DND-41 (cell line): ENCODE results near the gene SPPL3.

ENCODE experiments used
- ATAC-seq: fragments of 200-7000 bp; cut with Tn5 transposase; 3 replicates; pipeline ENCODE4 v1.9.1; 2021; ENCODE audit warnings: low read depth; ENCODE audit not compliant: insufficient read depth
- DNase-seq: peaks from one replicate; pipeline ENCODE4 v3.0.0-alpha.2; 2020
- H2AFZ ChIP-seq: 2 replicates; pipeline ENCODE4 v1.6.0; 2012; ENCODE audit warnings: low read depth, low read length
- H3K27ac ChIP-seq: 2 replicates; pipeline ENCODE4 v1.5.1; 2012; ENCODE audit warnings: low read length, inconsistent platforms
- H3K27me3 ChIP-seq: fragments of 200-600 bp; sonication (generic); 2 replicates; pipeline ENCODE4 v1.6.0; 2012; ENCODE audit warnings: low read length, mild to moderate bottlenecking, inconsistent platforms; ENCODE audit not compliant: insufficient read depth, poor library complexity
- H3K36me3 ChIP-seq: 2 replicates; pipeline ENCODE4 v1.5.1; 2012; ENCODE audit warnings: low read length, inconsistent platforms; ENCODE audit not compliant: insufficient read depth
- H3K4me1 ChIP-seq: 2 replicates; pipeline ENCODE4 v1.5.1; 2012; ENCODE audit warnings: mild to moderate bottlenecking, low read length; ENCODE audit not compliant: insufficient read depth
- H3K4me2 ChIP-seq: 2 replicates; pipeline ENCODE4 v1.6.0; 2012; ENCODE audit warnings: mild to moderate bottlenecking, moderate library complexity, low read length, inconsistent platforms; ENCODE audit not compliant: insufficient read depth
- H3K4me3 ChIP-seq, 2 experiments: fragments of 200-600 bp in 1 of 2; shearing (Covaris generic) in 1 of 2; 2 replicates each; pipeline ENCODE4 v1.5.1; 2012 to 2016; ENCODE audit warnings: inconsistent platforms in 2 of 2, low read length in 2 of 2, mild to moderate bottlenecking in 2 of 2, low read depth in 1 of 2, moderate library complexity in 1 of 2
- H3K79me2 ChIP-seq: 2 replicates; pipeline ENCODE4 v1.6.0; 2012; ENCODE audit warnings: low read length, inconsistent platforms; ENCODE audit not compliant: insufficient read depth
- H3K9ac ChIP-seq: 2 replicates; pipeline ENCODE4 v1.6.0; 2012; ENCODE audit warnings: low read depth, mild to moderate bottlenecking, inconsistent platforms, low read length, moderate library complexity
- H3K9me3 ChIP-seq: 2 replicates; pipeline ENCODE4 v1.5.1; 2012; ENCODE audit warnings: low read length, moderate library complexity, mild to moderate bottlenecking, inconsistent platforms; ENCODE audit not compliant: insufficient read depth, severe bottlenecking
- H4K20me1 ChIP-seq: 2 replicates; pipeline ENCODE4 v1.6.0; 2012; ENCODE audit warnings: low read length; ENCODE audit not compliant: insufficient read depth
- EZH2 ChIP-seq: IDR thresholded peaks from 3 replicates; pipeline ENCODE4 v1.6.1; 2012; ENCODE audit warnings: borderline replicate concordance, low read depth, mild to moderate bottlenecking, moderate library complexity, low read length, inconsistent platforms; ENCODE audit not compliant: severe bottlenecking
- TF ChIP-seq, protein P1 (sequence below): IDR thresholded peaks from 2 replicates; pipeline ENCODE4 v1.5.1; 2012; ENCODE audit warnings: borderline replicate concordance, low read length, moderate library complexity, mild to moderate bottlenecking; ENCODE audit not compliant: poor library complexity, severe bottlenecking; ENCODE audit errors: extremely low read depth

SPPL3 gene

GRCh38 chr12:120760349-120761254 lies 143.6 kb downstream of the SPPL3 start:
- H3K9me3 ChIP-seq, result no peaks in the 10 kb centered on the region
- DNase-seq (no peak), ATAC-seq (no peak)
- H3K27me3 ChIP-seq, result no peaks in the 10 kb centered on the region
- no peak overlapping the region for H2AFZ ChIP-seq
- H3K4me3 ChIP-seq, result no peak overlapping the region
- no peaks in the 10 kb centered on the region for H3K4me1 ChIP-seq
- H3K4me2 ChIP-seq, result no peak overlapping the region
- no peak for TF ChIP-seq EZH2
- TF ChIP-seq, protein P1, sequence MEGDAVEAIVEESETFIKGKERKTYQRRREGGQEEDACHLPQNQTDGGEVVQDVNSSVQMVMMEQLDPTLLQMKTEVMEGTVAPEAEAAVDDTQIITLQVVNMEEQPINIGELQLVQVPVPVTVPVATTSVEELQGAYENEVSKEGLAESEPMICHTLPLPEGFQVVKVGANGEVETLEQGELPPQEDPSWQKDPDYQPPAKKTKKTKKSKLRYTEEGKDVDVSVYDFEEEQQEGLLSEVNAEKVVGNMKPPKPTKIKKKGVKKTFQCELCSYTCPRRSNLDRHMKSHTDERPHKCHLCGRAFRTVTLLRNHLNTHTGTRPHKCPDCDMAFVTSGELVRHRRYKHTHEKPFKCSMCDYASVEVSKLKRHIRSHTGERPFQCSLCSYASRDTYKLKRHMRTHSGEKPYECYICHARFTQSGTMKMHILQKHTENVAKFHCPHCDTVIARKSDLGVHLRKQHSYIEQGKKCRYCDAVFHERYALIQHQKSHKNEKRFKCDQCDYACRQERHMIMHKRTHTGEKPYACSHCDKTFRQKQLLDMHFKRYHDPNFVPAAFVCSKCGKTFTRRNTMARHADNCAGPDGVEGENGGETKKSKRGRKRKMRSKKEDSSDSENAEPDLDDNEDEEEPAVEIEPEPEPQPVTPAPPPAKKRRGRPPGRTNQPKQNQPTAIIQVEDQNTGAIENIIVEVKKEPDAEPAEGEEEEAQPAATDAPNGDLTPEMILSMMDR, result no peak
- no peaks in the 10 kb centered on the region for H4K20me1 ChIP-seq
- H3K9ac ChIP-seq, result no peak overlapping the region
- H3K27ac ChIP-seq, result no peak overlapping the region
- H3K36me3 ChIP-seq, result peaks cover 53% of the 10 kb centered on the region
- no peaks in the 10 kb centered on the region for H3K79me2 ChIP-seq

- peaks cover 45% of the 10 kb centered on the region for H3K36me3 ChIP-seq
- no peak overlapping the region for H3K27ac ChIP-seq
- no peak overlapping the region for H2AFZ ChIP-seq
- no peak for ATAC-seq
- H3K79me2 ChIP-seq, result no peaks in the 10 kb centered on the region
- H3K27me3 ChIP-seq, result no peaks in the 10 kb centered on the region
- no peaks in the 10 kb centered on the region for H4K20me1 ChIP-seq
- no peak overlapping the region for H3K9ac ChIP-seq
- no peak for DNase-seq
- TF ChIP-seq, protein P1, result no peak
- TF ChIP-seq EZH2, result no peak
- peaks cover 3% of the 10 kb centered on the region for H3K9me3 ChIP-seq
- no peaks in the 10 kb centered on the region for H3K4me1 ChIP-seq
- H3K4me3 ChIP-seq, result no peak overlapping the region
- no peak overlapping the region for H3K4me2 ChIP-seq
Observed at GRCh38 chr12:120759591-120760348, 144.4 kb downstream of the SPPL3 start.

GRCh38 chr12:120758798-120759590 lies 145.2 kb downstream of the SPPL3 start:
- DNase-seq (no peak), ATAC-seq (no peak; the same call in 1 of the 3 replicates)
- no peak overlapping the region for H3K4me3 ChIP-seq
- TF ChIP-seq EZH2, result no peak
- TF ChIP-seq, protein P1, result no peak
- no peak overlapping the region for H2AFZ ChIP-seq
- peaks cover 38% of the 10 kb centered on the region for H3K36me3 ChIP-seq
- H3K4me2 ChIP-seq, result no peak overlapping the region
- H3K27me3 ChIP-seq, result no peaks in the 10 kb centered on the region
- H3K9me3 ChIP-seq, result peaks cover 4% of the 10 kb centered on the region
- H3K27ac ChIP-seq, result no peak overlapping the region
- H3K9ac ChIP-seq, result no peak overlapping the region
- no peaks in the 10 kb centered on the region for H3K4me1 ChIP-seq
- no peaks in the 10 kb centered on the region for H4K20me1 ChIP-seq
- no peaks in the 10 kb centered on the region for H3K79me2 ChIP-seq
